Adrenal gland (tissue), 5 donors: ENCODE data around the gene HAVCR1.

Source experiments
- CTCF ChIP-seq, 6 experiments: fragments of 450-650 bp in 4 of 6; fragments of 200-600 bp in 2 of 6; sonication (generic) in 1 of 6; IDR thresholded peaks; 1 replicate in 5 of 6; 2 replicates in 1 of 6; pipeline versions ENCODE4 v1.5.1 to v1.8.0; 2016 to 2021; ENCODE audit warnings: antibody characterized with exemption in 6 of 6, mild to moderate bottlenecking in 2 of 6, moderate library complexity in 1 of 6
- POLR2A ChIP-seq, 2 donors: fragments of 450-650 bp; IDR thresholded peaks; one replicate each; pipeline ENCODE4 v1.6.1; 2017; ENCODE audit warnings: antibody characterized with exemption in 2 of 2, mild to moderate bottlenecking in 2 of 2, moderate library complexity in 1 of 2
- donor health status: DM: no; HTN: no; CAD: no.

- no peak for TF ChIP-seq CTCF (IDR thresholded peaks at IDR 0.05)
- no peak for TF ChIP-seq POLR2A (IDR thresholded peaks at IDR 0.05)
Observed at GRCh38 chr5:157067005-157067404, 8.1 kb upstream of the HAVCR1 start.
